WTC11 (cell line): ENCODE measurements around the gene LEKR1. TPM values are rescaled to one million over a fixed set of nuclear protein-coding genes. Genes with fewer than 3 reads are reported as not detected.

ENCODE experiments used
- ATAC-seq: fragments of 200-7000 bp; cut with Tn5 transposase; 2 replicates; pipeline ENCODE4 v1.10.0; 2021; ENCODE audit warnings: mild to moderate bottlenecking, moderate library complexity
- CTCF ChIA-PET: fragments of 300-600 bp; sonication (Branson Sonifier 250); formaldehyde crosslinking; loops from one replicate; lab custom pipeline; 2021; ENCODE audit warnings: antibody characterized with exemption; lab: Charles Lee
- POLR2A ChIA-PET: fragments of 350-600 bp; sonication (Branson Sonifier 250); formaldehyde crosslinking; loops from one replicate; lab custom pipeline; 2021; ENCODE audit warnings: antibody characterized with exemption; lab: Charles Lee
- DNase-seq: peaks from one replicate; pipeline ENCODE4 v3.0.0; 2021; ENCODE audit warnings: low spot score
- H3K27ac Mint-ChIP-seq: 2 replicates; pipeline ENCODE4 v1.8.0; 2021; ENCODE audit warnings: mixed read lengths
- H3K27me3 Mint-ChIP-seq: 2 replicates; pipeline ENCODE4 v1.8.0; 2021; ENCODE audit warnings: low read depth, mild to moderate bottlenecking, moderate library complexity, mixed read lengths
- H3K36me3 Mint-ChIP-seq: 2 replicates; pipeline ENCODE4 v1.8.0; 2021; ENCODE audit warnings: mixed read lengths
- H3K4me1 Mint-ChIP-seq: 2 replicates; pipeline ENCODE4 v1.8.0; 2022; ENCODE audit warnings: mixed read lengths
- H3K4me3 Mint-ChIP-seq: 2 replicates; pipeline ENCODE4 v1.8.0; 2021; ENCODE audit warnings: mild to moderate bottlenecking, moderate library complexity, mixed read lengths
- H3K9me3 Mint-ChIP-seq: 2 replicates; pipeline ENCODE4 v1.8.0; 2021; ENCODE audit warnings: mixed read lengths
- ATF1 ChIP-seq: sonication (generic); formaldehyde crosslinking; IDR thresholded peaks from 2 replicates; pipeline ENCODE4 v1.8.1; 2023; ENCODE audit warnings: mild to moderate bottlenecking, moderate library complexity, missing genetic modification reagents
- ATF3 ChIP-seq: sonication (generic); formaldehyde crosslinking; conservative IDR thresholded peaks from 2 replicates; pipeline ENCODE4 v1.8.1; 2022; ENCODE audit warnings: mild to moderate bottlenecking, missing genetic modification reagents
- CREB1 ChIP-seq: sonication (generic); formaldehyde crosslinking; IDR thresholded peaks from 2 replicates; pipeline ENCODE4 v1.8.0; 2023; ENCODE audit warnings: mild to moderate bottlenecking, missing genetic modification reagents
- GRHL2 ChIP-seq: fragments of 250-450 bp; sonication (Bioruptor Pico); IDR thresholded peaks from 2 replicates; pipeline ENCODE4 v1.8.0; 2022; ENCODE audit warnings: mild to moderate bottlenecking, moderate library complexity; ENCODE audit not compliant: insufficient replicate concordance, severe bottlenecking
- HMGXB4 ChIP-seq: sonication (generic); formaldehyde crosslinking; IDR thresholded peaks from 2 replicates; pipeline ENCODE4 v1.8.1; 2023; ENCODE audit warnings: mild to moderate bottlenecking, moderate library complexity, missing genetic modification reagents
- MXD4 ChIP-seq: fragments of 250-450 bp; sonication (Bioruptor Pico); IDR thresholded peaks from 2 replicates; pipeline ENCODE4 v1.8.0; 2021; ENCODE audit warnings: mild to moderate bottlenecking, moderate library complexity, borderline replicate concordance
- RELA ChIP-seq: sonication (generic); formaldehyde crosslinking; IDR thresholded peaks from 2 replicates; pipeline ENCODE4 v1.8.1; 2022; ENCODE audit warnings: missing genetic modification reagents, mild to moderate bottlenecking, borderline replicate concordance
- RORB ChIP-seq: fragments of 250-450 bp; sonication (Bioruptor Pico); IDR thresholded peaks from 2 replicates; pipeline ENCODE4 v1.9.0; 2021; ENCODE audit warnings: mild to moderate bottlenecking
- SMAD4 ChIP-seq: sonication (generic); formaldehyde crosslinking; IDR thresholded peaks from 2 replicates; pipeline ENCODE4 v1.8.0; 2022; ENCODE audit warnings: mild to moderate bottlenecking, missing genetic modification reagents
- TP53 ChIP-seq: sonication (generic); formaldehyde crosslinking; IDR thresholded peaks from 2 replicates; pipeline ENCODE4 v1.8.1; 2023; ENCODE audit warnings: mild to moderate bottlenecking, missing genetic modification reagents
- ZBTB43 ChIP-seq: sonication (generic); formaldehyde crosslinking; IDR thresholded peaks from 2 replicates; pipeline ENCODE4 v1.8.1; 2023; ENCODE audit warnings: mild to moderate bottlenecking, missing genetic modification reagents
- ZNF263 ChIP-seq: sonication (generic); formaldehyde crosslinking; IDR thresholded peaks from 2 replicates; pipeline ENCODE4 v1.8.1; 2022; ENCODE audit warnings: low read depth, mild to moderate bottlenecking, moderate library complexity, missing genetic modification reagents
- total RNA-seq: library from RNA; stranded (reverse); gene quantifications from 3 replicates; pipeline ENCODE4 v1.2.3, GENCODE V29; 2021
- TF ChIP-seq, protein P1 (sequence below): sonication (generic); formaldehyde crosslinking; IDR thresholded peaks from 2 replicates; pipeline ENCODE4 v1.8.1; 2023; ENCODE audit warnings: mild to moderate bottlenecking, missing genetic modification reagents, borderline replicate concordance
- TF ChIP-seq, protein P2 (sequence below): fragments of 250-450 bp; sonication (Bioruptor Pico); IDR thresholded peaks from 2 replicates; pipeline ENCODE4 v1.9.0; 2021; ENCODE audit warnings: mild to moderate bottlenecking
- TF ChIP-seq, protein P3 (sequence below): fragments of 250-450 bp; sonication (Bioruptor Pico); IDR thresholded peaks from 2 replicates; pipeline ENCODE4 v1.8.0; 2021; ENCODE audit warnings: mild to moderate bottlenecking
- TF ChIP-seq, protein P4 (sequence below): sonication (generic); formaldehyde crosslinking; IDR thresholded peaks from 2 replicates; pipeline ENCODE4 v1.8.1; 2022; ENCODE audit warnings: mild to moderate bottlenecking, missing genetic modification reagents, moderate library complexity, borderline replicate concordance

Gene LEKR1
- total RNA-seq, 1 experiment from 2014 or later, result 0.09 TPM

- TF ChIP-seq, protein P1, sequence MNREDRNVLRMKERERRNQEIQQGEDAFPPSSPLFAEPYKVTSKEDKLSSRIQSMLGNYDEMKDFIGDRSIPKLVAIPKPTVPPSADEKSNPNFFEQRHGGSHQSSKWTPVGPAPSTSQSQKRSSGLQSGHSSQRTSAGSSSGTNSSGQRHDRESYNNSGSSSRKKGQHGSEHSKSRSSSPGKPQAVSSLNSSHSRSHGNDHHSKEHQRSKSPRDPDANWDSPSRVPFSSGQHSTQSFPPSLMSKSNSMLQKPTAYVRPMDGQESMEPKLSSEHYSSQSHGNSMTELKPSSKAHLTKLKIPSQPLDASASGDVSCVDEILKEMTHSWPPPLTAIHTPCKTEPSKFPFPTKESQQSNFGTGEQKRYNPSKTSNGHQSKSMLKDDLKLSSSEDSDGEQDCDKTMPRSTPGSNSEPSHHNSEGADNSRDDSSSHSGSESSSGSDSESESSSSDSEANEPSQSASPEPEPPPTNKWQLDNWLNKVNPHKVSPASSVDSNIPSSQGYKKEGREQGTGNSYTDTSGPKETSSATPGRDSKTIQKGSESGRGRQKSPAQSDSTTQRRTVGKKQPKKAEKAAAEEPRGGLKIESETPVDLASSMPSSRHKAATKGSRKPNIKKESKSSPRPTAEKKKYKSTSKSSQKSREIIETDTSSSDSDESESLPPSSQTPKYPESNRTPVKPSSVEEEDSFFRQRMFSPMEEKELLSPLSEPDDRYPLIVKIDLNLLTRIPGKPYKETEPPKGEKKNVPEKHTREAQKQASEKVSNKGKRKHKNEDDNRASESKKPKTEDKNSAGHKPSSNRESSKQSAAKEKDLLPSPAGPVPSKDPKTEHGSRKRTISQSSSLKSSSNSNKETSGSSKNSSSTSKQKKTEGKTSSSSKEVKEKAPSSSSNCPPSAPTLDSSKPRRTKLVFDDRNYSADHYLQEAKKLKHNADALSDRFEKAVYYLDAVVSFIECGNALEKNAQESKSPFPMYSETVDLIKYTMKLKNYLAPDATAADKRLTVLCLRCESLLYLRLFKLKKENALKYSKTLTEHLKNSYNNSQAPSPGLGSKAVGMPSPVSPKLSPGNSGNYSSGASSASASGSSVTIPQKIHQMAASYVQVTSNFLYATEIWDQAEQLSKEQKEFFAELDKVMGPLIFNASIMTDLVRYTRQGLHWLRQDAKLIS (CRISPR knock-in tag), result no peak
- TF ChIP-seq HMGXB4 (CRISPR knock-in tag), result no peak
- no peak for TF ChIP-seq GRHL2 (CRISPR knock-in tag)
- TF ChIP-seq SMAD4 (CRISPR knock-in tag), result no peak
- TF ChIP-seq ATF1 (CRISPR knock-in tag), result no peak
Measured at GRCh38 chr3:156885761-156886160, 59.6 kb downstream of the LEKR1 start (continued).

DNA sequence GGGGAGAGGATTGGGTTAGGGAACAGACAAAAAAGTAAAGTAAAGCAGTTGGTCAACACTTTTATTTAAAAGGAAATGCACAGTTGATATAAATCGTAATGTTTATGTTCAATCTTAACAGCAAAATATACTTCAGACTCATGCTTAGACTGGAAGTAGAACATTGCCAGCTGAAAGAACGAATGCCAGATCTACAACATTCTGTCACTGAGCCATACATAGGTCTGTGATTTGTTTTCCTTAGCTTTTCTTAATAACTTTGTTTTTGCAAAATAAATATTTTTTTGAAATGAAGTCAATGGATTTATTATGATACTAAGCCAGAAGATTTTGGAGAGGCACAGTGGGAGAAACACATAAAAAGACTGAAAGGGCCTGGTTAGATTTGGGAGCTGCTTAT is 62.0 kb downstream of the LEKR1 start:
- no peak overlapping the region for H3K27ac Mint-ChIP-seq
- ATAC-seq (no peak), DNase-seq (no peak)
- H3K27me3 Mint-ChIP-seq, result no peaks in the 10 kb centered on the region; the same call in 1 of the 2 replicates
- no peaks in the 10 kb centered on the region for H3K4me1 Mint-ChIP-seq
- peaks cover 33% of the 10 kb centered on the region for H3K9me3 Mint-ChIP-seq
- peaks cover 25% of the 10 kb centered on the region for H3K36me3 Mint-ChIP-seq
- CTCF ChIA-PET, result interaction anchor here (1.2 kb wide), 1 partner anchor 10 kb away, joined by 3 read pairs; no protein-coding TSS in a partner anchor
- POLR2A ChIA-PET, result no interaction called here
- no peak overlapping the region for H3K4me3 Mint-ChIP-seq
- TF ChIP-seq TP53 (CRISPR knock-in tag), result no peak

GRCh38 chr3:156888576-156888975 is 62.4 kb downstream of the LEKR1 start:
- H3K4me3 Mint-ChIP-seq, result no peak overlapping the region
- H3K27ac Mint-ChIP-seq, result no peak overlapping the region
- CTCF ChIA-PET, result interaction anchor here (1.2 kb wide), 1 partner anchor 10 kb away, joined by 3 read pairs; no protein-coding TSS in a partner anchor
- POLR2A ChIA-PET, result no interaction called here
- H3K27me3 Mint-ChIP-seq, result no peaks in the 10 kb centered on the region; the same call in 1 of the 2 replicates
- H3K4me1 Mint-ChIP-seq, result no peaks in the 10 kb centered on the region
- DNase-seq (no peak), ATAC-seq (no peak)
- TF ChIP-seq CREB1, result no peak
- TF ChIP-seq, protein P2, sequence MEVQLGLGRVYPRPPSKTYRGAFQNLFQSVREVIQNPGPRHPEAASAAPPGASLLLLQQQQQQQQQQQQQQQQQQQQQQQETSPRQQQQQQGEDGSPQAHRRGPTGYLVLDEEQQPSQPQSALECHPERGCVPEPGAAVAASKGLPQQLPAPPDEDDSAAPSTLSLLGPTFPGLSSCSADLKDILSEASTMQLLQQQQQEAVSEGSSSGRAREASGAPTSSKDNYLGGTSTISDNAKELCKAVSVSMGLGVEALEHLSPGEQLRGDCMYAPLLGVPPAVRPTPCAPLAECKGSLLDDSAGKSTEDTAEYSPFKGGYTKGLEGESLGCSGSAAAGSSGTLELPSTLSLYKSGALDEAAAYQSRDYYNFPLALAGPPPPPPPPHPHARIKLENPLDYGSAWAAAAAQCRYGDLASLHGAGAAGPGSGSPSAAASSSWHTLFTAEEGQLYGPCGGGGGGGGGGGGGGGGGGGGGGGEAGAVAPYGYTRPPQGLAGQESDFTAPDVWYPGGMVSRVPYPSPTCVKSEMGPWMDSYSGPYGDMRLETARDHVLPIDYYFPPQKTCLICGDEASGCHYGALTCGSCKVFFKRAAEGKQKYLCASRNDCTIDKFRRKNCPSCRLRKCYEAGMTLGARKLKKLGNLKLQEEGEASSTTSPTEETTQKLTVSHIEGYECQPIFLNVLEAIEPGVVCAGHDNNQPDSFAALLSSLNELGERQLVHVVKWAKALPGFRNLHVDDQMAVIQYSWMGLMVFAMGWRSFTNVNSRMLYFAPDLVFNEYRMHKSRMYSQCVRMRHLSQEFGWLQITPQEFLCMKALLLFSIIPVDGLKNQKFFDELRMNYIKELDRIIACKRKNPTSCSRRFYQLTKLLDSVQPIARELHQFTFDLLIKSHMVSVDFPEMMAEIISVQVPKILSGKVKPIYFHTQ (CRISPR knock-in tag), result no peak
- peaks cover 31% of the 10 kb centered on the region for H3K9me3 Mint-ChIP-seq
- H3K36me3 Mint-ChIP-seq, result peaks cover 22% of the 10 kb centered on the region

DNA sequence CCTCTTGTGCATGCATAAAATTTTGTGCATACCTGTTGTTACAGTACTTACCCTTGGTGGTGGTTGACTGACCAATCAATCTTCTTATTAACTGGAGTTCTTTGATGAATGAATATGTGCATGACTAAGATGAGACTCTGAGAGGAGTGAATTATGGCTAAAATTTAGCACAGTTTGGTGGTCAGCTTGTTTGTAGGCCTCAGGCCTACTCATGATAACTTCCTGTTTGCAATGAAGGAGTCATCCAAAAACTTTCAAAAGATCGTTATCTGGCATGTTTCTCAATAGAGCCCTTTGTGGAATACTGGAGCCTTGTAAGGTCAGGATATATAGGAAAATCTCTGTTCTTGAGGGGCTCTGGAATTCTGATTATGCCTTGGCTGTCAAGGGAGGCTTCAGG is 66.5 kb downstream of the LEKR1 start:
- CTCF ChIA-PET, result no interaction called here
- TF ChIP-seq ATF3 (CRISPR knock-in tag) (no peak), ZBTB43 (CRISPR knock-in tag) (no peak), ZNF263 (CRISPR knock-in tag) (no peak), RORB (no peak), RELA (CRISPR knock-in tag) (no peak), MXD4 (CRISPR knock-in tag) (no peak)
- TF ChIP-seq, protein P3, sequence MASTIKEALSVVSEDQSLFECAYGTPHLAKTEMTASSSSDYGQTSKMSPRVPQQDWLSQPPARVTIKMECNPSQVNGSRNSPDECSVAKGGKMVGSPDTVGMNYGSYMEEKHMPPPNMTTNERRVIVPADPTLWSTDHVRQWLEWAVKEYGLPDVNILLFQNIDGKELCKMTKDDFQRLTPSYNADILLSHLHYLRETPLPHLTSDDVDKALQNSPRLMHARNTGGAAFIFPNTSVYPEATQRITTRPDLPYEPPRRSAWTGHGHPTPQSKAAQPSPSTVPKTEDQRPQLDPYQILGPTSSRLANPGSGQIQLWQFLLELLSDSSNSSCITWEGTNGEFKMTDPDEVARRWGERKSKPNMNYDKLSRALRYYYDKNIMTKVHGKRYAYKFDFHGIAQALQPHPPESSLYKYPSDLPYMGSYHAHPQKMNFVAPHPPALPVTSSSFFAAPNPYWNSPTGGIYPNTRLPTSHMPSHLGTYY (CRISPR knock-in tag), result no peak
- TF ChIP-seq, protein P4, sequence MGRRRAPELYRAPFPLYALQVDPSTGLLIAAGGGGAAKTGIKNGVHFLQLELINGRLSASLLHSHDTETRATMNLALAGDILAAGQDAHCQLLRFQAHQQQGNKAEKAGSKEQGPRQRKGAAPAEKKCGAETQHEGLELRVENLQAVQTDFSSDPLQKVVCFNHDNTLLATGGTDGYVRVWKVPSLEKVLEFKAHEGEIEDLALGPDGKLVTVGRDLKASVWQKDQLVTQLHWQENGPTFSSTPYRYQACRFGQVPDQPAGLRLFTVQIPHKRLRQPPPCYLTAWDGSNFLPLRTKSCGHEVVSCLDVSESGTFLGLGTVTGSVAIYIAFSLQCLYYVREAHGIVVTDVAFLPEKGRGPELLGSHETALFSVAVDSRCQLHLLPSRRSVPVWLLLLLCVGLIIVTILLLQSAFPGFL (CRISPR knock-in tag), result no peak

More for the DNA sequence above, 66.5 kb downstream of the LEKR1 start:
- H3K9me3 Mint-ChIP-seq, result peaks cover 31% of the 10 kb centered on the region
- H3K36me3 Mint-ChIP-seq, result 0 out of 2 replicates have a peak, but pooled peaks cover 3% of the 10 kb centered on the region
- no peak overlapping the region for H3K27ac Mint-ChIP-seq
- no peaks in the 10 kb centered on the region for H3K4me1 Mint-ChIP-seq
- H3K27me3 Mint-ChIP-seq, result no peaks in the 10 kb centered on the region
- POLR2A ChIA-PET, result no interaction called here
- ATAC-seq, result no peak
- no peak overlapping the region for H3K4me3 Mint-ChIP-seq
- no peak for DNase-seq
